Activated CD4-positive, alpha-beta T cell treated with anti-CD3 and anti-CD28 coated beads, Interleukin-10, Interleukin-2, amounts not matched to agents 100 ng/mL and 50 ng/mL, durations not matched to agents 16 hours and 8 hours (primary cell): ENCODE measurements around the gene TMEM61.
"Not testable (repeated sequence)": the region's sequence is repeated elsewhere in the genome, so short reads cannot be mapped to it uniquely, and the experiment has no call there.

ENCODE experiments used
- DNase-seq: peaks from one replicate; pipeline ENCODE4 v3.0.0-alpha.2; 2020

TMEM61 gene

DNA sequence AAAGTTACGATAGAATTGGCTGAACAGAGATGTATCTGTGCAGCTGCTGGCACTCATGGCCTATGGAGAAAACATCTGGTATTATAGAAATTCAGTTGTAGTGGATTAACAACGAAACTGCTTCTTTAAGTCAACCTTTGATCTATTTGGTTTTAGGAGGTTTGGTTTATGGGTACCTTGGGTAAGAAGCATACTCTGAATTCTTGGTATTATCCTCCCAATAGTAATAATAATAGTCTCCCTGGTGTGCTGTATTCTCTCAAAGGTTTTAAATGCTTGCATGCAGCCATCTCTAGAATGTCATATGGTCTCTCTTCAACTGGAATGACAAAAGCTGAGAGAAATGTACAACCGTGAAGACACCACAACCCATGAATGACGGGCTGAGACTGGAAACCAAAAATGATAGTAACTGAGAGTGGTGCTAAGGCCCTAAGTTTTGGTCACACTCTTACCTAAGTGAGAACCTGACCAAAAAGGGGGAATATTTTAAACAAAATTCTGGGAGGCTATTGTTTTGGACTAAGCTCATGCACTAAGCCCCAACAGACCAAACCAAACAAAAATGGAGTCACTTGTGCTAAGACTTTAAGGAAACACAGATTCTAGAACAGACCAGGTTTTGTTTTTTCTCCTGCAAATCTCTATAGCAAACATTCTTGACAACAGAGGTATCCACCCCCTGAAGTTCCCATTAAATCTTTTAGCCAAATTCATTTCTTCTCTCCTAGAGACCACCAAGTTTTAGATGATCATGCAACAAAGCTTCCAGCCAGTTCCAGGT is 17.6 kb upstream of the TMEM61 start:
- peak; percentile 44 for DNase-seq

DNA sequence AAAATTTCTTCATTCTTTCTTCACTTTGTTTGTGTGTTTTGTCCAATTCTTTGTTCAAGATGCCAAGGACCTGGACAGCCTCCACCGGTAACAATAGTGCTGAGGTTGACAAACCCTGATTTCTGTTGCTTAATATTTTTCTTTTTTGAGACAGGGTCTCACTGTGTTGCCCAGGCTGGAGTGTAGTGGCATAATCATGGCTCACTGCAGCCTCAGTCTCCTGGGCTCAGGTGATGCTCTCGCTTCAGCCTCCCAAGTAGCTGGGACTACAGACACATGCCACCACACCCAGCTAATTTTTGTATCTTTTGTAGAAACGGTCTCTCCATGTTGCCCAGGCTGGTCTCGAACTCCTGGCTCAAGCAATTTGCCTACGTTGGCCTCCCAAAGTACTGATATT is 16.6 kb upstream of the TMEM61 start:
- not testable (repeated sequence) for DNase-seq

DNA sequence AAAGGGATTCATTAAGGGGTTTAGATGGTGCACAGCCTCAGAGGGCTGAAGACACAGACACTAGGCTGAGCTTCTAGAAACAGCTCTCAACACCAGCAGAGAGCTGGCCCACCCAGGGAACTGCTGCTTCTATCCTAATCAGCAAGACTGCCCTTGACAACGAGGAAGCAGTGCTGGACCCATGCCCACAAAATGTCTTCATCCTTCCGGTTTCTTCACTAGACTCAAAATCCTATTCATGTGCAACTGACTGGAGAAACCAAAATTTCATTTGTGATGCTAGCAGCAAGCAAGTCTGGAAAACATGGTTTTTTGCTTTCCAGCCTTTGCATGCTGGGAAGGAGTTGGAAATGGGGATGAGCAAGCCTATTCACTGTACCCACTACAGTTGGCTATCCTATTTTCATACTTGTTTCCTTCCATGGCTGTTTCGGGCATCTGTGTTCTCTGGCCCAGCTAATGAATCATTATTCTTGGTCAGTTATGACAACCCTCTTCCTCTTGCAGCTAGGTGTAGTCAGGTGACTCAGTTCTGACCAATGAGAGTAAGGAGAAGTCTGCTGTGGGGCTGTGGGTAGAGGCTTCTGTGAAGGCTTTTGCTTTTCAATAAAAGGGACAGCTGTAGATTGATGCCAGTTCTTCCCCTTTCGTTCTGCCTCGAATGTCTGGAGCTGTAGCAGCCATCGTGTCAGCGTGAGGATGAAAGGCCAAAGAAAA is 14.6 kb upstream of the TMEM61 start:
- DNase-seq = peak; percentile 43

DNA sequence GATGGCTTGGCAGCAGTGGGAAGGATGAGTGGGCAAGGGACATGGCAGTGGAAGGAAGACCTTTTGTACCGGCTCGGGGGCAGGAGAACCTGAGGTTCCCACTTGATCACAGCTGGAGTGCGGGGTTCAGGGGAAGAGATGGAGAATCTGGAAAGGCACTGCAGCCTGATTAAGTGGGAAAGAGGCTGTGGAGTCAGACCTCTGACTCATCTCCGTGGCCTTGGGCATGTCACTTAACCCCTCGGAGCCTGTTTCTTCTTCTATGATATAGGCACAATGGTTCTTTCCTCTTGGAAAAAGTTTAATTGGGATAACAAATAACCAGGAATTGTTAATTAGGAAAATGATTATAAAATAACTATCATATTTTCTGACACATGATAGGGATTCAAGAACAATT is 13.1 kb upstream of the TMEM61 start:
- DNase-seq = no peak

DNA sequence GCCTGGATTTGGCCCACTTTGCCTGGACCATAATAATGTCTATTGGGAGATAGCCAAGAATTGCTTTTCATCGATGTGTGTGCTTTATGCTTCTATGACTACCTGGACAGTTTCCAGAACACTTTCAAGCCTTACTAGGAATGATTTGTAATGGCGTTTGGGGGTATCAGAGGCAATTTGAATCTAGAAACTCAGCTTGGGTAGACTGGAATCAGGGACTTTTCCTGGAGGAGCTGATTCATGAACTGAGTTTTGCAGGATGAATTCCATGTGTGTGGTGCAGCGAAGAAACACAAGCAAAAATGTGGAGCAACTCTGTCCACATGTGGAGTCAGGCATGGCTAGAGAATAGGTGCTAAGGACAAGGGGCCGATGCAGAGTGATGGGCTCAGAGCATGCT is 11.9 kb upstream of the TMEM61 start:
- no peak for DNase-seq

DNA sequence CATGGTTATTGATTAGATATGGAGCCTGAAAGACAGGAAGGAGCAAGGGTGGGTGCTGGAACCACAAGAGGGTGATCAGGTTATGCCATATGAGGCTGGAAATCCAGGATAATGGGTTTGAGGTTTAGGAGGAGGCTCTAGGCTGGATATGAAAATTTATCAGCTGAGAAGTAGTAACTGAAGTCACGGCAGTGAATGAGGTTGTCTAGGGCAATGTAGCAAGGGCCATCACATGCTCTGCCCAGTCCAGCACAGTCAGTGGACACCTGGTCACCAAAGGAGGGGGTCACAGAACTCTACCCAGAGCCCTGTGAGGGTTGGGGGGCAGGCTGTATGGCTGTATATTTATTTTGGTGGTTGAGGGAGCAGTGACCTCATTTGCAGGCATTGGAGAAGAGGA is 10.5 kb upstream of the TMEM61 start:
- DNase-seq = no peak

DNA sequence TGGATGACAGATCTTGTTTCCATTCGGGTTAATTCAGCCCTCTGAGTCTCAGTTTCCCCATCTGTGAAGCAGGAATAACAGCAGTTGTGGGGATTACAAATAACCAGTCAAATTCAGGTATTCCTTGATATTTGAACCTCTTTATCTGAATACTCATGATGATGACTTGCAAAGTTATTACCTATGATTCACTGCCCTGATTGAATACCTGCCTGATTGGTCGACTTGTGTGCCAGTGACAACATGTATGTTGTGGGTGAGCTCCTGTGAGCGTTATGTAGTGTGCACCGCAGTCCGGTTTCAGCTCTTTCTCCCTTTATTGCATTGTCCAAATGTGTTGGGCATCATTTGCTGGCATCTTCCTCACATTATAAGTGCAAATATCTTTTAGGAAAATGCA is 9.5 kb upstream of the TMEM61 start:
- DNase-seq = no peak

DNA sequence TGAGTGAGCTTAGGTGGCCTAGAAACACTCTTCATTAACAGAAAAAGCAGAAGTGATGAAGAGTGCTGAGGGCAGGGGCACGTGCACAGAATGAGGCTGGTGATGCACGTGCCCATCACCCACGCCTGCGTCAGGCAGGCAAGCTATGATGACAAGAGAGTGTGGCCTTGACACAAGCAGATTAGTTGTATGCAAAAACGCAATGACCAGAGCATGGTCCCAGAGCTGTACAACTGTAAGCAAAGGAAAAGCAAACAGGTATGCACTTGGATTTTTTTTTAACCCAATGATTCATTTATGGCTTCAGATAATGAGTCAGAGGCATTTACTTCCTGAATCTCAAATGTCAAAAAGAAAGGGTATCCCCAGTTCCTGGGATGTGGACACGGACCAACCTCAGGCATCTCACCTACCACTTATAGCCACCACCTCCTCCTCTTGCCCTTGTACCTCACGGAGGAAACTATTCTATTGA is 9.1 kb upstream of the TMEM61 start:
- peak; percentile 50 for DNase-seq

DNA sequence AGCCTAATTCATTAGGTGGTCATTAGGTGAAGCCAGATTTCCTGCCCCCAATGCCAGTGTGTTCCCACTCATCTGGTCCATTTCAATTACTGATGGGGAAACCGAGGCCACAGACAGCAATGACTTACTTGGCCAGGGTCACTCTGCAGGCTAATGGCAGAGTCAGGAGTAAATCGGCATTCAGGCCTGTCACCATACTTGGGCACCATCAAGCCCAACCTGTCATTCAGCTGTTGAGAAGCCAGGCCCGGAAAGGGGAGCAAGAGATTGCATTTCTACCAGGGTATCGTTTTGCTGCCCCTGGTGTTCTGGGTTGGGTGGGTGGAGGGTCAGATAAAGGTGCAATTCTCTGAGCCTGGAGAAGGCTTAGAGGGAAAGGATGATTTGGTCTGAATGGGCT is 8.0 kb upstream of the TMEM61 start:
- DNase-seq = no peak

DNA sequence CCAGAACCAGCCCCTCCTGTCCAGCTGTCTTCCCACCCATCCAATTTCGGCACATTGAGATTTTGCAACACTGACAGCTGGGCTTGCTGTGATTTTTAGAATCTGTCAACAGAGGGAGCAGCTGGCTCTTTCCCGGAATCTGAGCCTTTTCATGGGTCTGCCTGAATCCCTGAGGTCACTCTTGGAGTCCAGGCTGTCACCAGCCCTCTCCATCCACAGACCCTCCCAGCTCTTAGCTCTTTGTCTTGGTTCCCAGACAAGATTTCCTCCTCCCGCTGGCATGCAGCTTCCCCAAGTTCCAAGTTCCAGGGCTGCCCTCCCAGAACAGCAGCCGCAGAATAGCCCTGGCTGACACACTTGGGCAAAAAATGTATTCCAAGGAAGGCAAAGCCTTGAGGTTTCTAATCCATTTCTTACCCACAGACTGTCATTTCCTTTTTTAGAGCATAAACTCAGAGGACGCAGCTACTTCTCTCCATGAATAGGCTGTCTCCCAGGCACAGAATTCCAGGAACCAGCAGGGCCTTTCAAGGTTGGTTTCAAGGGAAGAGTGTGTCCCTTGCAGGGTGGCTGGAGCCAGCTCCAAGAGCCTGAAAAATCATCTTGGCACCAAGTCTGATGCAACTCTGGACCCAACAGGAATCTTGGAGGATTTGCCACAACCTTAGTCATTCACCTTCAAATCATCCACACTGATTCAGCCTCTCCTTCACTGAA is 7.1 kb upstream of the TMEM61 start:
- no peak for DNase-seq

DNA sequence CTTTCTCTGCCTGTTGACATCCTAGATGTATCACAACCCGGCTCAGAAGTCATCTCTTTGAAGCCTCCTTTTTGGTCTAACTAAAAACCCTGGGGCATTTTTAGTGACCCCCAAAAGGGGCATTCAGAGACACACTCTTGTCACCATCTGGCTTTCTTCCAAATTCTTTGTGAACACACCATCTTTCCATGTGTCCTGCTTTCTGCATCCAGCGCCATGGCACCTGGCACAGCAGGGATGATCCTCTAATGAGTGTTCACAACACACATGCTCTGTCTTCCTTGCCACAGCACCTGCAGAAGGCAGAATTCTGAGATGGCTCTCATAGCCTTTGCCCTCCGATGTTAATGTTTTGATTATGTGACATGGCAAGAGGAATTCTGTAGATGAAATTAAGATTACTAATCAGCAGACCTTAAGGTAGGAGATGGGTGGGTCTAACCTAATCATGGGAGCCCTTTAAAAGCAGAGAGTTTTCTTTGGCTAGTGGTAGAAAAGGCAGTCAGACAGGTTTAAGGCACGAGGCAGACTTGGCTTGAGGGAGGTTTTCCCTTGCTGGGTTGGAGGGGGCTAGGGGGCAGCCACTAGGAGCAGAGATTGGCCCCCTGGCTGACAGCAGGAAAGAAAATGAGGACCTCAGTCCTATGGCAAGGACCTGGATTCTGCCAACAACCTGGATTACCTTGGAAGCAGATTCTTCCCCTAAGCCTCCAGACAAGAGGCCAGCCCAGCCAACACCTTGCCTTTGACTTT is 4.9 kb upstream of the TMEM61 start:
- no peak for DNase-seq

DNA sequence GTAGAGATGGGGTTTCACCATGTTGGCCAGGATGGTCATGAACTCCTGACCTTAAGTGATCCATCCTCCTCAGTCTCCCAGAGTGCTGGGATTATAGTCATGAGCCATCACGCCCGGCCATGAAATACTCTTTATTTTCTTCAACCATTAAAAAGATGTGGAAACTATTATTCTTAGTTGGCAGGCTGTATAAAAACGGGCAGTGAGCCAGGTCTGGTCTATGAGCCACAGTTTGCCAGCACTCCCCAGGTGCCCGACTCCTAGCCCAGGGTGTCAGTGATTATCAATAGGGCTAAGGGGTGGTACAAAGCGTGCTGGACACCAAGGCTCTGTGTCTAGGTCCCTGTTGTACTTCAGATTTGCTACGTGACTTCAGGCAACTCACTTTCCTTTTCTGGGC is 3.7 kb upstream of the TMEM61 start:
- DNase-seq = no peak

DNA sequence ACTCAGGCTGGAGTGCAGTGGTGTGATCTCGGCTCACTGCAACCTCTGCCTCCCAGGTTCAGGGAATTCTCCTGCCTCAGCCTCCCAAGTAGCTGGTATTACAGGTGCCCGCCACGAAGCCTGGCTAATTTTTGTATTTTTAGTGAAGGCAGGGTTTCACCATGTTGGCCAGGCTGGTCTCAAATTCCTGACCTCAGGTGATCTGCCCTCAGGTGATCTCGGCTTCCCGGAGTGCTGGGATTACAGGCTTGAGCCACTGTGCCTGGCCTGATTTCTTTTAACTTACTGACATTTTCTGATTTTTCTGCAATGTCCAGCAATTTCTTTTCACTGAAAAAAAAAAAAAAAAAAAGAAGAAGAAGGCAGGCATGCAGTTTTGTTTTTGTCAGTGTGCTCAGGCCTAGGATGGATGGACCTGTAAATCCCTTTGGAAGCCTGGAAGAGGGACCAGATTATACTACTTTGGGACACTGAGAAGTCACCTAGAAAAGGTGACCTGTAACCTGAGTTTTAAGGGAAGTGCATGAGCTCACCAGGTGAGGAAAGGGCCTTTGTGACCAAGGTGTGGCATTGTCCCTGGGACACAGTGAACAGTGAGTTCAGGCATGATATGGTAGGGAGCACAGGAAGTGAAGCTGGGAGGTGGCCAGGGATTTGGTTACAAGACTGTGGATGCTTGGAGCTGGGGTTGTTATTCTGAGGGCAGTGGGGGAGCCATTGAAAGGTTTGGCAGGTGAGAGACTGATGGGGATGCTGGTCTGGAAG is 2.7 kb upstream of the TMEM61 start:
- no peak for DNase-seq

DNA sequence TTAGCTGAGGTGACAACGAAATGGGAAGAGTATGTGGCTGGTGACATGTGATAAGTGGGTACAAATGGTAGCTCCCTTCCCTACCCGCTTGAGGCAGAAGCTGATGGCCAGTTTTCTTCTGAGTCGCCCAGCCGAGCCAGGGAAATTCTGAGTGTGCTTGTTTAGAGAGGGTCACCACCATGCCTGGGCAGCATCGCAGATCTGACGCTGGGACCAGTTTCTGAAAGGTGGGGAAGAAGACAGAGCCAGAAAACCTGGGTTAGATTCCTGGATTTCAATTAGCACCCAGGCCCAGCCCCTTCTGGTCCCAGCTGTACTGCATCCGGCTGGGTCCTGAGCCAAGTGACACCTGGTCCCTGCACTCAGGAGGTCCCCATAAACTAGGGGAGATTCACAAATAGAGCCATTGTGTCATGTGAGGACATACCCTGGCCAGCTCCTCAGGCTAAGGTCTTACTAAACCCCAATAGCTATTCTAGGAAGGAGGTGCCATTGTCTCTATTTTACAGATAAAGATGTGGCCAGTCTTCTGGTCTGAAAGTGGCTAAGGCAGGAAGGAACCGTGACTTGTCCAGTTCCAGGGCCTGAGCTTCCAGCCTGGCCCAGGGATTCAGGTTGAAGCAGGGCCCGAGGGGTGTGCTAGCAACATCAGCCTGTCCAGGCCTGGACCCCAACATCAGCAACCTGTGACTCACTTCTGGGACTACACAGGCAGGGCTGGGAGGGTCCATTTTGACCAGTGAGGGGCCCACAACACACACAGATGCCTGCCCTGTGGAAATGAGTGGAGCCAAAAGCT is 1.7 kb upstream of the TMEM61 start:
- DNase-seq = no peak

DNA sequence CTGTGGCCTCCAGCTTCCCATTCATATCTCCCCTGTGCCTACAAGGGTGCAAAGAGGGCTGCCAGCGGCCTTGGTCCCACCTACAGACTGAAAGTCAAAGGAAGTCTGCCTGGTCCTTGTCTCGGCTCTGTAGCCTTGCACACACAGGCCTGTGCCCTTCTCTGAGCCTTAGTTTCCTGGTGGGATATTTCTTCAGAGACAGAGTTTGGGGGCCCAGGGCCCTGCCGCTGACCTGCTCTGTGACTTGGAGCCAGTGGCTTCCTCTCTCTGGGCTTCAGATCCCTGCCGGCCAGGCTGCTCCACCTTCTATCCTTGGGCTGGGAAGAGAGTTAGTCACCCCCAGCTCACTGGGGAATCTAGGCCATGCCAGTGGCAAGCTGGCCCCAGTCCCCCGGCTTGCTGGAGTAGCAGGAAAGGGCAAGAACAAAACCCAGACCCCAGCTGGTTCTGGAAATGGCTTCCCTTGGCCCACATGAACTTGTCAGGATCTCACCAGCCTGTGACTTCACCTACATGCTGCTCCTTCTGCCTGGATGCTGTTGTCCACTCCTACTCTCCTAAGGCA is 1.0 kb upstream of the TMEM61 start:
- no peak for DNase-seq

DNA sequence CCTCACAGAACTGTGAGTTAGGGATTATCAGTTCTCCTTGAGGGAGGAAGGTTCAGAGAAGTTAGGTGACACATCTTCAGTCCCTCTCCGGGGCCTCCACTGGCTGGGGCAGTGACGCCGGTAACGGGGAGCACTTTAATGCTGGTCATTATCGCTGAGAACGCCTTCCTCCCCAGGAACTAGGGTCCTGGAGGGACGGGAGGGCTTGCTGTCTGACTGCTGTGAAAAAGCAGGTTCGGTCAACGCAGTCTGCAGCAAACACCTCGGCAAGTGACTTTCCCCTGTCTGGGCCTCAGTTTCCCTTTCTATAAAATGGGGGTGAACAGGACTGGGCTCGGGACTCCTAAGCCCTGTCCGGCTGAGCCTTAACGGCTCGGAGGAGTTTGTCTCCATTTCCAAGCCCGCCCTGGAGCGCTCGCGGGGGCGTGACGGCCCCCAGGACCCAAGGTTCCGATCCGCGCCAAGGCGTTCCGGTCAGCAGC is 341 bp upstream of the TMEM61 start:
- DNase-seq = no peak

DNA sequence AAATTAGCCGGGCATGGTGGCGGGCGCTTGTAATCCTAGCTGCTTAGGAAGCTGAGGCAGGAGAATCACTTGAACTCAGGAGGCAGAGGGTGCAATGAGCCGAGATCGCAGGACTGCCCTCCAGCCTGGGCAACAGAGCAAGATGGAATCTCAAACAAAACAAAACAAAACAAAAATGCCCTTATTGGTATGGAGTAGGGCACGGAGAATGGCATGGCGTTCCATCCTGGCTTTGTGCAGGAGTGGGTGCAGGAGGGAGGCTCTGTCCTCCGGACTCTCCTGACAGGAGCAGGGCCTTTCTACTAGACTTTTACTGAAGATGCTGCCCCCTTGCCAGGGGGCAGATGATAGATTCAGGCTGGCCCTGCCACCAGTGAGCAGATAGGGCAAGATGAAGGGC is 1.0 kb downstream of the TMEM61 start:
- DNase-seq = no peak

DNA sequence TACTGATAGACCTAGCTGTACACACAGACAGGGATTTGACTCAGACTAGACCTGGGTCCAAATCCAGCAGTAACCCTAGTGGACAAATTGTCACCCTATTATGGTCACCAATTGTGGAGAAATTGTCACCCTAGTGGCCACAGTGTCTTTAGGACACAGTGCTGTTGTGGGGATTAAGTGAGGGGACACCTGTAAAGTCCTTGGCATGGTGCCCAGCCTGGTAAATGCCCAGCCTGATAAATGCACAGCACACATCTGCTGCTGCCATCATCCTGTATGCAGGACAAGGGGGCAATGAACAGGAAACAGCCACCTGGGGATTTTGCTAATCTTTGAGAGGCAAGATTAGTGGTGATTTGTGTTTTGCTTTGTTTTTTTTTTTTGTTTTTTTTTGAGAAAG is 2.3 kb downstream of the TMEM61 start:
- DNase-seq = no peak

DNA sequence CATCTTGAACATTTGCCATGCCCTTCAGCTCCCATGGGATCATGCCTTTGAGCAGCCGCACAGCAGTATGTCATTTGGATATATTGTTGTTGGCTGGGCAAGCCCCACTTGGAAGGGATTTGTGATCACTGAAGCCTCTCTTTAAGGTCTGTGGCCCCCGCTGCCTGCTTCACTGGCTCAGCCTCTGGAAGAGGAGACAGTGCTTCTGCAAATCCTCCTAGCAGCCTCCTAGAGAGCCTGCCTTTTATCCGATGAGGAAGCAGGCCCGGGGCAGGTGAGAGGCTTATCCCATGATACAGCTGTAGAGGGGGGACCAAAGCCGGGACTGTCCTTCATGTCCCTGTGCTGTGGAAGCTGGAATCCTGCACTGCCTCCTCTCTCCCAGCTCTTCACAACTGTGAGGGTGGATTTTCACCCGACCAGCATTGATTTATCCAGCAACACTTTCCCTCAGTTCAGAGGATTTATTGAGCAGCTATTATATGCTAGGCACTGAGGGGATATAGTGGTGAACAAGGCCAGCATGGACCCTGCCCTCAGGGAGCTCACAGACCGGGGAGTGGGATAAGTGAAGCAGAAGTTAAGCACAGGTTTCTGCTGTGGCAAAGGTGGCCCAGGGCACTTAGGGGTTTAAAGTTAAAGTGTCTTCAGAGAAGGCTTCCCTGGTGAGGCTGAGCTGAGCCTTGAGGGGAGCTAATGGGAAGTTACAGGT is 3.9 kb downstream of the TMEM61 start:
- DNase-seq = no peak

DNA sequence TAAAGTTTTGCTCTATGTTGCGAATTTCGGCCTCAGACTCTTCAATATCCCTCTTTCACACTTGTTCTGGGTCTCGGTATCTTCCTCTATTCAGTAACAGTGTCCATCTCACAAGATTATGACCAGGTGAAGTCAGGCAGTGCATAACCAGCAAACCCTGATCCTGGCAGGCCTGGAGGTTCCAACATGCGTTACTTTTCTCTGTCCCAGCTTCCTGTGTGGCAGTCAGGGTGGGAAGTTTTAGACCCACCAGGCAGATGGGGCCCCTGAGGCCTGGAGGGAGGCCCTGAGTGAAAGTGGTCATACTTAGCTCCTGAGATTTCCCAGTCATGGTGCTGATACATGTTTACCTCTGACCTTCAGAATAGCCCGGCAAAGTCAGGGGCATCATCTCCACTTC is 5.1 kb downstream of the TMEM61 start:
- no peak for DNase-seq
